LHCN-M2 (cell line): ENCODE data around the gene TRIM46. TPM values are rescaled to one million over a fixed set of nuclear protein-coding genes. Genes with fewer than 3 reads are reported as not detected.

Experiments
- DNase-seq: peaks from one replicate; pipeline ENCODE4 v3.0.0-alpha.2; 2012; ENCODE audit warnings: low read depth
- polyA plus RNA-seq: library from polyadenylated mRNA; unstranded; fragments of >200 nt; gene quantifications from one replicate; pipeline ENCODE4 v1.2.1, GENCODE V29; 2012; ENCODE audit warnings: missing spikeins
- total RNA-seq: library from RNA; depleted of rRNA; stranded (reverse); fragments of >200 nt; gene quantifications from 2 replicates; pipeline ENCODE4 v1.2.3, GENCODE V29; 2014; rRNA removed

The TRIM46 gene
- 3.1 and 3.3 TPM in 2 replicates for total RNA-seq
- 2.5 TPM for polyA plus RNA-seq

DNA sequence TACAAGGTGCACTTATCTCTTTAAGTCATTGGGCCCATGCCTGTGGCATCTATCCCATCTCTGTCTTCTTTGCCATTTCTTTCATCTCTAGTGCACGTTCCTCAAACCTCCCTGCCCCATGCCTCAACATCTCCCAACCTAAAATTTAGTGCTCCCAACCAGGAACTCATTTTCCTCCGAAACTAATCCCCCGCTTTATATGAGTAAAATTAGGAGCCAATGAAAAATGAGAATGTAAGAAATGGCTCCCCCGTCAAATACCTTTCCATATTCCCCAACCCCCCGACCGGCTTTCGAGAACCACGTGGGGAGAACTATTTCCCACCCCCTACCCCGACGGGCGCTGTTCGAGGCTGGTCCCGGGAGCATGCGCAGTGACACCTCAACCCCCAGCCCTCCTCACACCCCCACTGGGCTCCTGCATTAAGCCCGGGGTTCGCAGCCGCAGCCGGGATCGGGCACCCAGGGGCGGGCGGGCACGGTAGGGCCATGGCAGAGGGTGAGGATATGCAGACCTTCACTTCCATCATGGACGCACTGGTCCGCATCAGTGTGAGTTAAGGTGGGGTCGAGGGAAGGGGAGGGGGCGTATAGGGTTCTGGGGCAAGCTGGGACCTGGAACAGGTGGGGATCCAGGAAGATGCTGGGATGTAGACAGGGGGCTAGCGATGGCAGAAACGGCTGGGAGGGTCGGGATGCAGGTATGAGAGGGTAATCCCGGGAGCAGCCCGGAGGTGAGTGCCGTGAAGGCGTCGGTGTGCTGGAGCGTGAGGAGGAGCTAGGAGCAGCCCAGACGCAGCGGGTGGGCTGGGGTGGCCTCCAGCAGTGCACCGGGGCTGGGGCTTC, at the start of gene TRIM46:
Gene TRIM46 (plus strand): TSS at position 372 of the 846 bp plus-strand sequence. CDS start 118 bp downstream, at position 490.
- DNase-seq = peak; percentile 36

DNA sequence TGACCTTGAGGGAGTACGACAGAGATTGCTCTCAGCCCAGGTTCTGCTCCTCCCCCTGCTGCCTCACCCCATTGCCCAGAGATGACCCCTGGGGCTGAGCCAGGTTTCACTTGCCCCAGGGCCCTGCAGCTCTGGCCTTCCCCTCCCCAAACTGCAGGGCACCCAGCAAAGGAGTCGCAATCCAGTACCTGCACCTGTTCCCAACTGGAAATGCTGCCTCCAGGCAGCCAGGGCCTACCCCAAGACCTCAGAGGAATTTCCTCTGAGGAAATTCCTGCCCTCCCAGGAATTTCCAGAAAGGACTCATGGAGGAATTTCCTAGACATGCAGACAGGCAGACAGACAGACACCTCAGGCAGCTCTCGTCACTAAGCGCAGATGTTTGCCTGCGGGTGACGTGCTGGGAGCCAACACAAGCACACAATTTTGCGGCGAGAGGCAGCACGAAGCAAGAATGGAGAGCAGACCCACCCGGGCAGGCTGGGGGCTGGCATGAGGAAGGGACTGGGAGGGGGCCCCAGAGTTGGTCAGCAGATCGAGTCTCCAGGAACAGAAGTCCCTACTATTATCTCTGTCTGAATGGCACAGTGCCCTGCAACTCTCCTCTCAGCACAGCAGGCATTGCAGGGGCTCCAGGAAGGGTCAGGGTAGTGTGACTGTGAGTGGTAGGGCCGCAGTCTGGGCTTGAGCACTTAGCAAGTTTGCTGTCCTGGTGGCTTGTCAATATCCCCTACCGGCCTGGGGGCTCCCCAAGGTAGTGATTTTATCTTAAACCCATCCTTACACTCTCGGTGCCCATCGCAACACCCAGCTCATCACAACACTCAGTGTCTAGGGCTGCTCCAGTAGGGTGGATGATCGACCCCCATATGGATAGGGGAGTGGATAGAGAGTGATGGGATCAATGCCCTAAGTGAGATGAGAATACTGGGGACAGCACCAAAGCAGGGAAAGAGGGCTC, 48.9 kb upstream of the TRIM46 start:
- no peak for DNase-seq

GRCh38 chr1:155125511-155125945, 48.1 kb upstream of the TRIM46 start:
- no peak for DNase-seq

DNA sequence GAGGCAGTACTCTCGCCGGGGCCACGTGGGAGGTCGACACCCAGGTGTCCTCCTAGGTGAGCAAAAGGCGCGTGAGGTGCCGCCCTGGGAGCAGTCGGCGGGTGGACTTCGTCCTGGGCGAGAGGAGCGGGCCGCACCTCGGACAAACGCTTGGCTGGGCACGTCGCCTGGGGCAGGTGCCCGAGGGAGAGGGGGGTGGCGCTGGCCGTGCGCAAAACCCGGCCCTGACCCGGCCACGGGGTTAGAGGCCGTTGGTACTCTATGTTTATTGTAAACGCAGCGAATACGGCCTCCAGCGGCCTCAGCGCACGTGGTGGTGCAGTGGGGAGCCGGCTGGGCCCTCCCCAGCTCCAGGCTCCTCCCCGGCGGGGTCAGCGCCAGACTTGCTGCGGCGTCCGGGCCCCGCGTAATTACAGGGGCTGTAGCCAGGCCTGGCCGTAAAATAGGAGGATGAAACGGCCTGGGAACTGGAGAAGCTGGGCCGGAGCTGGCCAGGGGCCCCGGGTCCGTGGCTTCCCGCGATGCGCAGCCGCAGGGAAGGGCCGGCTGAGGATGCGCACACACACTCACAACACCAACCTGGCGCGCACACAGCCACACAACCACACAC, 47.6 kb upstream of the TRIM46 start:
- no peak for DNase-seq

DNA sequence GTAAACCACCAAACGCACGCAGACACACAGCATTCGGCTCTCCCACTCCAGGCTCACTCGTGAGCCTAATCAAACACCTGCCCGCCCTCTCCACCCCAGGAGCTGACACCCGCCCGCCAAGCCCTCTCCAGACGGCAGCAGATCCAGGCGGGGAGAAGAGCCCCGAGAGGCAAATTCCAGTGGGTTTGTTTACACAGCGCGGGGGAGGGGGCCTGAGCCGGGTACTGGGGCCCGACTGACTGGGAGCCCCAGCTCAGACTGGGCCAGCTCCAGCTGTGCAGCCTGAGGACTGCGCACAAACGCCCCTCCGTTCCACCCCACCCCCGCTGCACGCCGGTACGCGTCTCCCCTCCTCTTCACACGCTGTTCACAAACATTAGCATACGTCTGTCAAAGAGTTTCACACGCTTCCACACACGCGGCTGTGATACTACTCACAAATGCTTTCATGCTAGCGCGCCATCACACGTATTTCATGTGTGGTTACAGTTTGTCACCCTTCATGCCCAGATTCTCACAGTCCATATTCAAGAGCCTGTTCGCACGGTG, 47.0 kb upstream of the TRIM46 start:
- DNase-seq = no peak

GRCh38 chr1:155127105-155127966, 46.3 kb upstream of the TRIM46 start, which contains the start of gene EFNA1:
Gene EFNA1 (plus strand): TSS chr1:155127876. CDS start chr1:155127978, 102 bp downstream.
- DNase-seq = no peak

- no peak for DNase-seq
Observed at GRCh38 chr1:155127967-155128754, 45.5 kb upstream of the TRIM46 start.

DNA sequence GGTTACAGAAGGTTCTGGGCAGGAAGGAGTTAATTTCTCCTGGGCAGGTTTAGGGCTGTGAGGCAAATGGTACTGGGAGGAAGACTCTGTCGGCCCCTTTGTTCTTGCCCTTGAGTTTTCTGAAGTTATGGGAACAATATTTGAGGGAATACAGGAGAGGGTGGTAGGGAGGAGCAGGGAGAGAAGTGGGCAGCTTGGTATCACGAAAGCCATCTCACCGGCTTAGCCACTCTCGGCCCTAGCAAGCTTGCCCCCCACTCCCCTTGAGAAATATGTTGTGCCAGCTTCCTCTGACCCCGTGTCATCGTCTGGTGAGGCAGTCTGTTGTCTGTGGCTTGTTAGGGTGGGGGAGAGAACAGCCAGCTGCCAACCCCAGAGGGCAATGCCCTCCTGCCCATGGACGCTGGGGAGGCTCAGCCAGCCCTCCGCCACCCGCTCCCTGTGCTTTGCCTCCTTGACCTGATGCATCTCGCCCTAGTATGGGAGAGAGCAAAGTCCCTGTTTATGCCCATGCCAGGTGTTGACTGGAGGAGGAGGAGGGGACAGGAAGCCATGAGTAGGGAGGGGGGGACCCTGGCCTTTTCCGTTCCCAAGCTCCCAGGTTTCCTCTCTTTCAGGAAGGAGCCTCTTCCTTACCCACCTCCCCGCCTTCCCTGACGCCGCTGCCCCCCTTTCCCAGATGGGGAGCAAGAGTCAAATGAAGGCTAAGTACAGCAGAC, 44.7 kb upstream of the TRIM46 start:
- no peak for DNase-seq

DNA sequence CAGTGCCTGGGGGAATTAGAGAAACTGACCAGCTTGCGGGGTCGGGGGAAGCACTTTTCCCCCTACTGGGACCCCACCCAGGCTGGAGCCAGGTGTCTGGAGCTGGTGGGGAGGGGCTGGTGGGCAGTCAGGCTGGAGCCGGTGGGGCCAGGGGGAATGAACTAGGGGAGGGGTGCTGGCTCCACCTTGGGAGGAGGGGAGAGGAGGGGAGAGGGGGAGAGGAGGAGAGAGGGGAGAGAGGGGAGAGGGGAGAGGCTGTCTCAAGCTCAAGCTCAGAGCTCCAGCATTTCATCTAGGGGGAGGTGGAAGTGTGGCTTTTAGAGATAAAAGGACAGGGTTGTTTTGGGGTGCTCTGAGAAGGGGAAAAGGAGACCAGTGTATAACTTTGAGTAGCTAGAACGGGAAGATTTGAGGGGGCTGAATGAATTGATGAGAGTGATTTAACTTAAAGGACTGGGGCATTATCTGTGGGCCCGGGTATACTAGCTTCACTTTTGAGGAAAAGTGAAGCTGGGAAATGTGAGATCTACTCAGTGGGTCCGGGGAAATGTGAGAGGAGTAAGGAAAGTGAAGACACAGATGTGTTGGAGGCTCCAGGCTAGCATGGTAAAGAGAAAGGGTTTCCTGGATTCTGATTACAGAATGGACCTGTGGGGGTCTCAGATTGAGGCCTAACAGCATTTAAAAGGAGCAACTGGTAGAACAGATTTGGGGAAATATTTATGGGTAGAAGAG, 43.2 kb upstream of the TRIM46 start:
- no peak for DNase-seq

DNA sequence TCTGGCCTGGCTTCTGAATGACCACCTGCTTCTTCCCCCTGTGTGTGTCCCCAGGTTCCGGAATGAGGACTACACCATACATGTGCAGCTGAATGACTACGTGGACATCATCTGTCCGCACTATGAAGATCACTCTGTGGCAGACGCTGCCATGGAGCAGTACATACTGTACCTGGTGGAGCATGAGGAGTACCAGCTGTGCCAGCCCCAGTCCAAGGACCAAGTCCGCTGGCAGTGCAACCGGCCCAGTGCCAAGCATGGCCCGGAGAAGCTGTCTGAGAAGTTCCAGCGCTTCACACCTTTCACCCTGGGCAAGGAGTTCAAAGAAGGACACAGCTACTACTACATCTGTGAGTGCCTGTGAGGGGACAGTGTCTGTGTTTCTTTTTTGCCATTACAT, 42.4 kb upstream of the TRIM46 start:
- DNase-seq = no peak

DNA sequence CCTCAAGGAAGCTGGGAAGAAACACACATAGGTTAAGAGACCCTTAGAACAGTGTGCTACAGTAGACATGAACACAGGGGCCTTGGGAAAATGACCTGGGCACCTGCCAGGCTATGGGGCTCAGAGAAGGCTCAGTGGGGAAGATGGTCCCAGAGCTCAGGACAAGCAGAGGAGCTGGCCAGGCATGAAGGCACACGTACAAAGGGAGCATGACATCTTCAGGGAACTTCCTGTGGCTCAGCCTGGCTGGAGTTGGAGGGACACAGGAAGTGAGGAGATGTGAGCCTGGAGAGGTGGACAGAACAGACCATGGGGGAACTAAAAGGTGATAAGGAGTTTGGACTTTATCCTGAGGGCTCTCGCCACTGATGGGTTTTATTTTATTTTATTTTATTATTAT, 41.8 kb upstream of the TRIM46 start:
- no peak for DNase-seq

DNA sequence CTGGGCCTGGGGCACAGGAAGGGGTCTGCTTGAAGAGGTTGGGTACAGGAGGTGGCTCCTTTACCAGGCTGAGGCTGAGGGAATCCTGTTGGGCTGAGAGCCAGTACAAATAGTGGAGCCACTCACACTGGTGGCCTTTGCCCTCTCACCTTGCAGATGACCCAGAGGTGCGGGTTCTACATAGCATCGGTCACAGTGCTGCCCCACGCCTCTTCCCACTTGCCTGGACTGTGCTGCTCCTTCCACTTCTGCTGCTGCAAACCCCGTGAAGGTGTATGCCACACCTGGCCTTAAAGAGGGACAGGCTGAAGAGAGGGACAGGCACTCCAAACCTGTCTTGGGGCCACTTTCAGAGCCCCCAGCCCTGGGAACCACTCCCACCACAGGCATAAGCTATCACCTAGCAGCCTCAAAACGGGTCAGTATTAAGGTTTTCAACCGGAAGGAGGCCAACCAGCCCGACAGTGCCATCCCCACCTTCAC, 39.8 kb upstream of the TRIM46 start:
- no peak for DNase-seq

- no peak for DNase-seq
Observed at GRCh38 chr1:155134322-155134721, 39.3 kb upstream of the TRIM46 start.

DNA sequence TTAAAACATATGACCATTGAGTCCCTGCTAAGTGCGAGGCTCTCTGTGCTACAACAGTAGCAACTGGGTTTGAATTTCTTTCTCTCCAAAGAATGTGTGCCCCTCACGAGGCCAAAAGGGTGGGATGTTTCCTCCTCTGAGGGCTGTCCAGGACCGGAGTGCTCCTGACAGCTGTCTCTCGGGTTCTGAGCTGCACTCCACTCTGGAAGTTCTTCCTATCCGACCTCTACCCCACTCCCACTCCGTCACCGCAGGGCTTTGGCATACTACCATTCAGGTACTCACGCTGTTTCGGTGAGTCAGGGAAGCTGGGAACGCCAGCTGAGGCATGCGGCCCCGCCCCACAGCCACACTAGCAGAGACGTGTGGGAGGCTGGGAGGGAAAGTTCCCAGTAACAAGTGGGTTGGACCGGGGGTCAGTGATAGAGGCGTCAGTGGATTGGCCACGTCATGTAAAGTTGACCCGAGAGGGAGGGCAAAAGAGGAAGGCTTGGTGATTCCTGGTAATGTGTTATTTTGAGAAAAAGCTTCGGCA, 38.7 kb upstream of the TRIM46 start:
- peak; percentile 92 for DNase-seq

DNA sequence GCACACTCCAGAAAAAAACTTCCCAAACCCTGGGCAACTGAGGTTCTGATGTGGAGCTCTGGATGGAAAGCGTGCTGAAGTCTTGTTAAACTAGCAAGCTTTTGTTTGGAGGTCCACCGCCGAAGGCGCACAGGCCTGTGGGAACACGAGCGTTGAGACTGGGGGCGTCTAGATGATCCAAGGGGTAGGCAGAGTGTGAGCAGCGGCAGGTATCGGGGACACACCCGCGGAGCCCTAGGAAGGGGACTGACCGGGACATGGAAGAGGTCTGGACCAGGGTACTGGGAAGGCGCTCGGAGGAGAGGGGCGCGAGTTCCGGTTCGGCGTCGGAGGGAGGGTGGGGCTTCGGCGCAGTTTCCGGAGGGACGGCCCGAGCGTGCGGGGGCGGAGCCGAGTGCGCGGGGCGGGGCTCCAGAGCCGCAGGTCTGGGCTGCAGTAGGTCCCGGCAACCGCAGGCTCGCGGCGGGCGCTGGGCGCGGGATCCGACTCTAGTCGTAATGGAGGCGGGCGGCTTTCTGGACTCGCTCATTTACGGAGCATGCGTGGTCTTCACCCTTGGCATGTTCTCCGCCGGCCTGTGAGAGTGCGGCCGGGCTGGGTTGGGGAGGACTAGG, 38.1 kb upstream of the TRIM46 start, which contains the start of gene SLC50A1:
Gene SLC50A1 (plus strand): TSS at position 438 of the 614 bp plus-strand sequence. CDS start 60 bp downstream, at position 498.
- DNase-seq = peak; percentile 86

- no peak for DNase-seq
Observed at GRCh38 chr1:155136748-155137147, 36.9 kb upstream of the TRIM46 start.
